Stimulated activated CD8-positive, alpha-beta memory T cell treated with anti-CD3 and anti-CD28 coated beads, Interleukin-2, amount 100 ng/mL, for 48 hours (primary cell): ENCODE results near the gene NREP.

Experiments
- DNase-seq, 2 donors: peaks; one replicate each; pipeline ENCODE4 v3.0.0-alpha.2; 2020; ENCODE audit warnings: low read depth in 2 of 2

Gene NREP

GRCh38 chr5:111765613-111766571, 8.9 kb upstream of the NREP start:
- DNase-seq = no peak

GRCh38 chr5:111764019-111764418, 7.0 kb upstream of the NREP start:
- DNase-seq = no peak

- DNase-seq = no peak
Observed at GRCh38 chr5:111762895-111763294, 5.9 kb upstream of the NREP start.

GRCh38 chr5:111758284-111758628, 1.3 kb upstream of the NREP start:
- DNase-seq = no peak

GRCh38 chr5:111757355-111758283, 625 bp upstream of the NREP start:
- DNase-seq = peak; percentile 70 to 73

- DNase-seq = no peak
Observed at GRCh38 chr5:111755942-111756381, 1.0 kb downstream of the NREP start.

GRCh38 chr5:111755345-111755941, 1.6 kb downstream of the NREP start:
- DNase-seq = no peak

GRCh38 chr5:111753884-111754589, 3.0 kb downstream of the NREP start:
- DNase-seq = no peak

GRCh38 chr5:111752426-111752965, 4.5 kb downstream of the NREP start:
- no peak for DNase-seq

GRCh38 chr5:111749303-111750026, 7.5 kb downstream of the NREP start:
- DNase-seq = no peak

GRCh38 chr5:111748304-111748763, 8.7 kb downstream of the NREP start:
- no peak for DNase-seq

- no peak for DNase-seq
Observed at GRCh38 chr5:111747337-111747736, 9.7 kb downstream of the NREP start.

GRCh38 chr5:111746791-111747190, 10.2 kb downstream of the NREP start:
- no peak for DNase-seq

GRCh38 chr5:111745075-111745739, 11.8 kb downstream of the NREP start:
- DNase-seq = no peak

- no peak for DNase-seq
Observed at GRCh38 chr5:111744455-111744854, 12.5 kb downstream of the NREP start.

- DNase-seq = no peak
Observed at GRCh38 chr5:111743988-111744387, 13.0 kb downstream of the NREP start.

- DNase-seq = no peak
Observed at GRCh38 chr5:111743512-111743911, 13.5 kb downstream of the NREP start.

GRCh38 chr5:111742177-111742994, 14.6 kb downstream of the NREP start:
- no peak for DNase-seq

GRCh38 chr5:111741278-111741677, 15.7 kb downstream of the NREP start:
- DNase-seq = no peak
